WI38 (cell line): Measurements from ENCODE around the gene OR5M3.

ENCODE experiments used
- H3K4me3 ChIP-seq: 2 replicates; pipeline ENCODE4 v1.5.1; 2011; ENCODE audit warnings: low read depth, mild to moderate bottlenecking, control low read depth, low read length
- TF ChIP-seq, protein P1 (sequence below): IDR thresholded peaks from 2 replicates; pipeline ENCODE4 v1.5.1; 2012; ENCODE audit warnings: low read depth, mild to moderate bottlenecking, control low read depth, low read length

The OR5M3 gene

GRCh38 chr11:56473252-56473651 lies at the start of gene OR5M3:
Gene OR5M3 (minus strand): TSS chr11:56473352. CDS start chr11:56470497, 2,855 bp downstream.
- TF ChIP-seq, protein P1, sequence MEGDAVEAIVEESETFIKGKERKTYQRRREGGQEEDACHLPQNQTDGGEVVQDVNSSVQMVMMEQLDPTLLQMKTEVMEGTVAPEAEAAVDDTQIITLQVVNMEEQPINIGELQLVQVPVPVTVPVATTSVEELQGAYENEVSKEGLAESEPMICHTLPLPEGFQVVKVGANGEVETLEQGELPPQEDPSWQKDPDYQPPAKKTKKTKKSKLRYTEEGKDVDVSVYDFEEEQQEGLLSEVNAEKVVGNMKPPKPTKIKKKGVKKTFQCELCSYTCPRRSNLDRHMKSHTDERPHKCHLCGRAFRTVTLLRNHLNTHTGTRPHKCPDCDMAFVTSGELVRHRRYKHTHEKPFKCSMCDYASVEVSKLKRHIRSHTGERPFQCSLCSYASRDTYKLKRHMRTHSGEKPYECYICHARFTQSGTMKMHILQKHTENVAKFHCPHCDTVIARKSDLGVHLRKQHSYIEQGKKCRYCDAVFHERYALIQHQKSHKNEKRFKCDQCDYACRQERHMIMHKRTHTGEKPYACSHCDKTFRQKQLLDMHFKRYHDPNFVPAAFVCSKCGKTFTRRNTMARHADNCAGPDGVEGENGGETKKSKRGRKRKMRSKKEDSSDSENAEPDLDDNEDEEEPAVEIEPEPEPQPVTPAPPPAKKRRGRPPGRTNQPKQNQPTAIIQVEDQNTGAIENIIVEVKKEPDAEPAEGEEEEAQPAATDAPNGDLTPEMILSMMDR: no peak

GRCh38 chr11:56522008-56522407 lies 48.9 kb upstream of the OR5M3 start:
- no peak overlapping the region for H3K4me3 ChIP-seq
- TF ChIP-seq, protein P1: no peak

More at GRCh38 chr11:56473252-56473651, at the start of gene OR5M3:
- no peak within 1 kb of the TSS for H3K4me3 ChIP-seq

DNA sequence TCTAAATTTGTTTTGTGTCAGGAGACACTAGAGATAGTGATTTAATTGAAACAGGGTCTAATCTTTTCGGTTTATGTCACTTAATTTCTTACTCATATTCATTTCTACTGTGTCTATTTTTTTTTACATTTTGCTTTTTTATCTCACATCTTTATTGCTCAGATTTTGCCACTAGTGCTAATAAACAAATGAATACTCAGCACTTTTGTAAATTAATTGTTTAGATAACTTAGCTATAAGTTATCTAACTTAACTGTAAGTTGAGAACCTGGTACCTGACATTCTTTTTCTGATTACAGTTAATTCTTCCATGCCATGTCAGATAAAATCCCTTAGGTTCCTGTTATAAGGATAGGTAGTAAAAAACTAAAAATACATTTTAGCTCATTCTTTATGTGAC lies 40.1 kb upstream of the OR5M3 start:
- TF ChIP-seq, protein P1: no peak
- no peak overlapping the region for H3K4me3 ChIP-seq

DNA sequence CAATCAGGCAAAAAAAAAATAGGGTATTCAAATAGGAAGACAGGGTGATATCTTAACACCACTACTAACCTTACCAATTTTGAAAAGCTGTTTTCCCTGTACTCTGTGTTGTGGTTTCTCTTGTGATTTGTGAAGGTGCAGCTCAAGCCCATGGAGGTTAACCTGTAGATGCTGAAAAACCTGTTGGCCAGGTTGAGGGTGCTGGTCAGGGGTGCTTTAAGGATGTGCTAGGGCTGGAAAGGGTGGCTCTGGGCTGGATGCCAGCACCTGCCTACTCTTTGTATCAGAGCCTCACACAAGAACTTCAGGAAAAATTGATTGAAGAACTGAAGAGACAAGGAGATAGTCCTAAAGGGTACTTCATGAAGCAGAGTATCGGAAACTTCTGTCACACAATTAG lies 36.3 kb upstream of the OR5M3 start:
- TF ChIP-seq, protein P1: no peak
- no peak overlapping the region for H3K4me3 ChIP-seq

- TF ChIP-seq, protein P1: no peak
- H3K4me3 ChIP-seq: no peak overlapping the region
Measured at GRCh38 chr11:56497010-56497409, 23.9 kb upstream of the OR5M3 start.

- no peak overlapping the region for H3K4me3 ChIP-seq
- TF ChIP-seq, protein P1: no peak
Measured at GRCh38 chr11:56495117-56495516, 22.0 kb upstream of the OR5M3 start.

DNA sequence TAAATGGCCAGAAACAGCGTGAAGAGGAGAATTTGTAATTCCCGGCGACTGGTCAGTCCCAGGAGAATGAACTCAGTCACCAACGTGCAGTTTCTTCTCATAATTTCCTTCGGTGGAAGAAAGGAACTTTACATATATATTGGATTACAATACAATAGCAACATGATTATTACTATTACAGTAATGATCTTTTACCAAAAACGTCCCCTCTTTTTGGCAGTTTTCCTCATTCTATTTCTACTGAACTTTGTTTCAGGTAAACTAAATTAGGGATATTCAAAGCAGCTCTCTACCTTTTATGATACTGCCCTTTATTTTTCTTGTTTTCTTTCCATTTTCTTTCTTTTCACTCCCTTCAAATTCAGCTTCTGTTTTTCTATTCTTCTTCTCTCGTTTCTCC lies 18.1 kb upstream of the OR5M3 start, which contains the start of gene OR5M8:
OR5M8 (minus strand) TSS at position 101 of the 400 bp plus-strand sequence; CDS start at position 101, 0 bp downstream.
- H3K4me3 ChIP-seq: no peak within 1 kb of the TSS
- TF ChIP-seq, protein P1: no peak
